Panc1 (cell line): Measurements from ENCODE around the gene AGAP1. TPM values are rescaled to one million over a fixed set of nuclear protein-coding genes. Genes with fewer than 3 reads are reported as not detected.

ENCODE experiments used
- ATAC-seq: fragments of 200-7000 bp; cut with Tn5 transposase; 2 replicates; pipeline ENCODE4 v1.9.1; 2020; ENCODE audit warnings: mild to moderate bottlenecking, moderate library complexity
- BruUV-seq: library from RNA; stranded (reverse); fragments of 400-500 nt; replicated peaks from 2 replicates; lab custom pipeline; 2021; lab: Mats Ljungman, UMichigan
- CTCF ChIA-PET: fragments of 300-600 bp; sonication (Branson Sonifier 250); formaldehyde crosslinking; loops from one replicate; lab custom pipeline; 2022; ENCODE audit warnings: antibody characterized with exemption; lab: Charles Lee
- POLR2A ChIA-PET: fragments of 300-600 bp; sonication (Branson Sonifier 250); formaldehyde crosslinking; loops from one replicate; lab custom pipeline; 2022; ENCODE audit warnings: antibody characterized with exemption; lab: Charles Lee
- DNase-seq: peaks from one replicate; pipeline ENCODE4 v3.0.0-alpha.2; 2010; ENCODE audit warnings: low read depth, low spot score
- H3K27ac ChIP-seq: 2 replicates; pipeline ENCODE4 v1.5.1; 2011; ENCODE audit warnings: mild to moderate bottlenecking, low read length, inconsistent platforms
- H3K27me3 ChIP-seq: fragments of 200-500 bp; sonication (Bioruptor generic); 2 replicates; pipeline ENCODE4 v1.6.0; 2014; ENCODE audit warnings: low read length, inconsistent platforms; ENCODE audit not compliant: control insufficient read depth, insufficient read depth
- H3K36me3 ChIP-seq: fragments of 200-500 bp; sonication (Bioruptor generic); 2 replicates; pipeline ENCODE4 v1.5.1; 2014; ENCODE audit warnings: inconsistent platforms, mild to moderate bottlenecking, low read length, moderate library complexity; ENCODE audit not compliant: control insufficient read depth, insufficient read depth
- H3K4me1 ChIP-seq: 2 replicates; pipeline ENCODE4 v1.5.1; 2011; ENCODE audit warnings: inconsistent platforms, mild to moderate bottlenecking, low read length, moderate library complexity; ENCODE audit not compliant: control insufficient read depth, insufficient read depth
- H3K4me3 ChIP-seq, 2 experiments: 2 replicates each; pipeline ENCODE4 v1.5.1; 2011 to 2012; ENCODE audit warnings: low read depth in 2 of 2, low read length in 2 of 2, mild to moderate bottlenecking in 2 of 2, inconsistent platforms in 1 of 2, moderate library complexity in 1 of 2
- H3K9me3 ChIP-seq: fragments of 200-500 bp; sonication (Bioruptor generic); 2 replicates; pipeline ENCODE4 v1.5.1; 2014; ENCODE audit warnings: low read depth, mild to moderate bottlenecking, inconsistent platforms, low read length, moderate library complexity; ENCODE audit not compliant: control insufficient read depth, insufficient read depth
- CTCF ChIP-seq: fragments of 450-650 bp; IDR thresholded peaks from 2 replicates; pipeline ENCODE4 v1.5.1; 2017; ENCODE audit warnings: mild to moderate bottlenecking
- POLR2AphosphoS5 ChIP-seq: IDR thresholded peaks from 2 replicates; pipeline ENCODE4 v1.6.1; 2012; ENCODE audit warnings: mild to moderate bottlenecking, low read depth, low read length, moderate library complexity
- SIN3A ChIP-seq: IDR thresholded peaks from 2 replicates; pipeline ENCODE4 v1.6.1; 2012; ENCODE audit warnings: low read depth, mild to moderate bottlenecking, low read length, moderate library complexity, borderline replicate concordance; ENCODE audit not compliant: insufficient read depth
- TCF7L2 ChIP-seq: IDR thresholded peaks from 2 replicates; pipeline ENCODE4 v1.6.1; 2011; ENCODE audit warnings: mild to moderate bottlenecking, low read depth, low read length, inconsistent platforms
- in situ Hi-C: cut with HindIII; loops from 2 replicates; pipeline ENCODE4 v1.10.0; 2016; ENCODE audit warnings: low sequenced_read_pairs, low pct_unique_long_range_greater_than_20kb
- intact Hi-C: fragments of 100-400 bp; cut with micrococcal nuclease; formaldehyde crosslinking; loops from one replicate; pipeline ENCODE4 v1.10.0; 2022; ENCODE audit not compliant: unreplicated experiment
- total RNA-seq: library from RNA; stranded (reverse); gene quantifications from one replicate; pipeline ENCODE4 v1.2.1, GENCODE V29; 2021; ENCODE audit not compliant: unreplicated experiment

The AGAP1 gene
- total RNA-seq, 1 experiment from 2014 or later = 38.9 TPM

- in situ Hi-C loops = no loop called here
- DNase-seq (no peak), ATAC-seq (no peak)
- Histone ChIP-seq H3K9me3 (peaks cover 3% of the 10 kb centered on the region; the same call in 1 of the 2 replicates), H3K27ac (no peak overlapping the region), H3K4me1 (no peaks in the 10 kb centered on the region; the same call in 1 of the 2 replicates), H3K4me3 (no peak overlapping the region), H3K36me3 (no peaks in the 10 kb centered on the region), H3K27me3 (peaks cover 6% of the 10 kb centered on the region)
- ChIA-PET POLR2A (interaction anchor here (0.6 kb wide), 1 partner anchor 1009 kb away, joined by 8 read pairs; no protein-coding TSS in a partner anchor), CTCF (no interaction called here)
- no peak for TF ChIP-seq CTCF
- BruUV-seq = no TSS peak
- intact Hi-C loops = no loop called here
Observed at GRCh38 chr2:235447210-235447609, 46.6 kb upstream of the AGAP1 start.

- H3K36me3 ChIP-seq = no peaks in the 10 kb centered on the region
- ATAC-seq (no peak), DNase-seq (no peak)
- POLR2A ChIA-PET = no interaction called here
- BruUV-seq = no TSS peak
- in situ Hi-C loops (no loop called here), intact Hi-C loops (no loop called here)
- H3K27ac ChIP-seq = no peak overlapping the region
- CTCF ChIA-PET = no interaction called here
- H3K4me3 ChIP-seq = no peak overlapping the region
- TF ChIP-seq CTCF (no peak), POLR2AphosphoS5 (no peak), SIN3A (no peak), TCF7L2 (no peak)
- no peaks in the 10 kb centered on the region for H3K4me1 ChIP-seq
- peaks cover 6% of the 10 kb centered on the region for H3K27me3 ChIP-seq
- no peaks in the 10 kb centered on the region for H3K9me3 ChIP-seq
Observed at GRCh38 chr2:235449568-235449967, 44.3 kb upstream of the AGAP1 start.

- H3K9me3 ChIP-seq = no peaks in the 10 kb centered on the region
- TF ChIP-seq POLR2AphosphoS5 = no peak
- TF ChIP-seq CTCF = no peak
- H3K27me3 ChIP-seq = peaks cover 6% of the 10 kb centered on the region
- H3K36me3 ChIP-seq = no peaks in the 10 kb centered on the region
- H3K4me1 ChIP-seq = no peaks in the 10 kb centered on the region
- ATAC-seq = no peak
- ChIA-PET CTCF (no interaction called here), POLR2A (no interaction called here)
- in situ Hi-C loops = no loop called here
- BruUV-seq = no TSS peak
- no peak for DNase-seq
- intact Hi-C loops = no loop called here
- no peak overlapping the region for H3K27ac ChIP-seq
- no peak overlapping the region for H3K4me3 ChIP-seq
Observed at GRCh38 chr2:235453605-235454151, 40.2 kb upstream of the AGAP1 start.
